ENCODE data around the gene RYR3.

RYR3 gene

GRCh38 chr15:33296856-33297255 is 13.9 kb upstream of the RYR3 start:
- TF ChIP-seq, protein P1, sequence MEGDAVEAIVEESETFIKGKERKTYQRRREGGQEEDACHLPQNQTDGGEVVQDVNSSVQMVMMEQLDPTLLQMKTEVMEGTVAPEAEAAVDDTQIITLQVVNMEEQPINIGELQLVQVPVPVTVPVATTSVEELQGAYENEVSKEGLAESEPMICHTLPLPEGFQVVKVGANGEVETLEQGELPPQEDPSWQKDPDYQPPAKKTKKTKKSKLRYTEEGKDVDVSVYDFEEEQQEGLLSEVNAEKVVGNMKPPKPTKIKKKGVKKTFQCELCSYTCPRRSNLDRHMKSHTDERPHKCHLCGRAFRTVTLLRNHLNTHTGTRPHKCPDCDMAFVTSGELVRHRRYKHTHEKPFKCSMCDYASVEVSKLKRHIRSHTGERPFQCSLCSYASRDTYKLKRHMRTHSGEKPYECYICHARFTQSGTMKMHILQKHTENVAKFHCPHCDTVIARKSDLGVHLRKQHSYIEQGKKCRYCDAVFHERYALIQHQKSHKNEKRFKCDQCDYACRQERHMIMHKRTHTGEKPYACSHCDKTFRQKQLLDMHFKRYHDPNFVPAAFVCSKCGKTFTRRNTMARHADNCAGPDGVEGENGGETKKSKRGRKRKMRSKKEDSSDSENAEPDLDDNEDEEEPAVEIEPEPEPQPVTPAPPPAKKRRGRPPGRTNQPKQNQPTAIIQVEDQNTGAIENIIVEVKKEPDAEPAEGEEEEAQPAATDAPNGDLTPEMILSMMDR (IDR thresholded peaks at IDR 0.05; ENCODE audit: insufficient read depth, low read length, missing control alignments), result no peak
- DNase-seq (ENCODE audit: low read depth, low spot score), result no peak
- ChIA-PET CTCF (no interaction called here), POLR2A (no interaction called here)
- H3K4me3 ChIP-seq (ENCODE audit: low read depth, low read length), result no peak overlapping the region

- H3K4me3 ChIP-seq (ENCODE audit: low read depth, low read length), result no peak overlapping the region
- ChIA-PET POLR2A (no interaction called here), CTCF (interaction anchor here (1.9 kb wide), 1 partner anchor 402 kb away, joined by 6 read pairs; no protein-coding TSS in a partner anchor)
- DNase-seq (ENCODE audit: low read depth, low spot score), result no peak
- TF ChIP-seq, protein P1 (IDR thresholded peaks at IDR 0.05; ENCODE audit: insufficient read depth, low read length, missing control alignments), result no peak
Measured at GRCh38 chr15:33298631-33299030, 12.1 kb upstream of the RYR3 start.

DNA sequence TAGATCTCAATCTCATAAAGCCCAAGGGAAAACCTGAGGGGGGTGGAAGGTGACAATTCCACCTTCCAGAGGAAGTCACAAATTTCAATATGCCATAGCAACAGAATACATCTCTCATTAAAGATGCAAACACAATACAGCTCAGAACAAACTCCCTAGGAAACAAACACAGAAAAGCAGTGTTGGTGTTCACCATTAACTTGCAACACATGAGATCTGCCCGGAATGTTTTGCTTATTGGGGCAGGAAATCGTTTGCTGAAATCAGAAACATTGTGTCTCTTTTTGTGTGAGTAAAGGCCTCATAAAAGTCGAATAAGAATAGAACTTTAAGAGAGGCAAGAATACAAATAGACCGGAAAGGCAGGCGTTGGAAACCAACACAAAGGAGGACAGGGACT is 5.8 kb upstream of the RYR3 start:
- ChIA-PET POLR2A (no interaction called here), CTCF (interaction anchor here (1.3 kb wide), 1 partner anchor 12 kb away, joined by 6 read pairs; no protein-coding TSS in a partner anchor)
- TF ChIP-seq, protein P1 (IDR thresholded peaks at IDR 0.05; ENCODE audit: insufficient read depth, low read length, missing control alignments), result no peak

DNA sequence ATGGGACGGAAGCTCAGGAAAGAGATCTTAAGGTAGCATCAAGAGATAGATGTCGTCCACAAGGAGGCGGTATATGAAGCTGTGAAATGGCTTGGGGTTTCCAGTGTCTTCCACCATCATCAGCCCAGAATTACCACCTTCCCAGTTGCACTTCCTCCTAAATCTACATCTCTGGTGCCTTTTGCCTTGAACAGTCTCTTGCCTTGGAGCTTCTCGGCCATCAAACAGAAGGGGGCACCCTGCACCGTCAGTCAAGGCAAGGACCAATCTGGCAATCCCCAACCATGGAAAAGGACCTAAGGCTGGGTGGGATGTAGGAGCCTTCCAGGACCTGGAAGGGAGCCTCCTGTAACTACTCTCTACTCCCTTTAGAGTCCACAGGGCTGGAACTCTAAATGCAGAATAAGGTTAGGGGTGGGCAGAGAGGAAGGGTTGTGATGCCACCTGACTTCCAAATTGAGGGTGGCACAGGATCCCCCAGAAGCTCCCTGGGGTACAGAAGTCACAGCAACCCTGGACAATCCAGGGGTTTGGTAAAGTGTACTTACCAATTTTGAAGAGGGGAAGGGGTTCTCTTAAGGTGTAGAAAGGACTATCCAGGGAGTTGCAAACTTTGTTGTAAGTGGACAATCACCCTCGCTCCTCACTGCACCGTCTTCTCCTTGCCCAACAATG is 1.0 kb upstream of the RYR3 start:
- ChIA-PET CTCF (interaction anchor here (0.8 to 1.5 kb wide), 3 partner anchors 14 to 390 kb away, joined by 3 to 4 read pairs (median 3); no protein-coding TSS in a partner anchor), POLR2A (no interaction called here)
- no peak for DNase-seq (ENCODE audit: low read depth, low spot score)
- TF ChIP-seq, protein P1 (IDR thresholded peaks at IDR 0.05; ENCODE audit: insufficient read depth, low read length, missing control alignments), result peak; percentile 3
- H3K4me3 ChIP-seq (ENCODE audit: low read depth, low read length), result no peak overlapping the region

More for the DNA sequence above, 5.8 kb upstream of the RYR3 start:
- DNase-seq (ENCODE audit: low read depth, low spot score), result no peak
- no peak overlapping the region for H3K4me3 ChIP-seq (ENCODE audit: low read depth, low read length)

DNA sequence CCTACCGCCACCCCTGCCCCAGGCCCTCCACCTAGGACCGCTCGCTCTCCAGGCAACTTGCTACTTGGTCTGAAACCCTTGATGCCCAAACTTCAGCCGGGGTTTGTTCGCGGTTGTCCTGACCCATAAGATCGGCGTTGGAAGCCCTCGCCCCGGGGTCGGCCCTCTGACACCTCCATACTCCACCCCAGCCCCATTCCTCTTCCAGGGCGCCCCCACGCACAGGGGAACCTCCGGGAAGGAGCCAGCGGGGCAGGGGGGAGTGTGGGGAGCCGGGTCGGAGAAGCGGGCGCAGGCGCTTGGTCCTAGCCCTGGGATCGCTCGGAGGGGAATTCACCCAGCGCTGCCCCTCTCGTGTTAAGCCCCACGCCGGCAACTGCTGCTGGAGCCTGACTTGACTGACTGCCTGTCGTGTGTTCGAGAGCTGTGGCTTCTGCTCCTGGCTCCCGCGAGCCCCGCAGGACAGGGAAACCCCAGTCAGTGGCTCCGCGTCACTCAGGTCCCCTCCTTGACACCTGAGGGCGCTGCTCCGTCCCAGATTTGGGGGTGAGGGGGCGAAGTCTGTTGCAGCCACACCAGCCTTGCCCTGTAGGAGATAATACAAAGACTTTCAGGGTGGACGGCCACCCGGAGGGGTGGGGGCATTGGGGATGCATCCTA is 675 bp downstream of the RYR3 start:
- no peak for DNase-seq (ENCODE audit: low read depth, low spot score)
- CTCF ChIA-PET, result no interaction called here
- TF ChIP-seq, protein P1 (IDR thresholded peaks at IDR 0.05; ENCODE audit: insufficient read depth, low read length, missing control alignments), result no peak
- POLR2A ChIA-PET, result no interaction called here
- H3K4me3 ChIP-seq (ENCODE audit: low read depth, low read length), result no peak overlapping the region

DNA sequence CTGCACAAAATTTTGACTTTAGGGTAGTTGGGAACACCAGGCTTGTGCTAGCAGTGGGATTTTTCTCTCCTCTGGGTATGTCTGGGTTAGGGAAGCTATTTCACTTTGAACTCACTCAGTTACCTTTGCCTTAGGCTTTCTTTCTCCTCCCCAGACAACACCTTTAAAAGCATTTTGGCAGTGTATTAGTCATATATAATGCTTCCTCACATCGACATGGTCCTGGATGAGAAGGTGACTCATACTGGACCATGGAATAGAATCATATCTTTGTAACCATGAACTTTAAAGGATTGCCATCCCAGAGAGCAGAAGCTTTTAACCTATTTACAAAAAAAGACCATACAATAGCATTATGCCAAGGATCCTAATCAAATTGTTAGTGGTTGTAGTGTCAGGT is 2.7 kb downstream of the RYR3 start:
- CTCF ChIA-PET, result interaction anchor here (1.0 to 1.2 kb wide), 2 partner anchors 14 to 23 kb away, joined by 3 read pairs; no protein-coding TSS in a partner anchor
- POLR2A ChIA-PET, result no interaction called here
- TF ChIP-seq, protein P1 (IDR thresholded peaks at IDR 0.05; ENCODE audit: insufficient read depth, low read length, missing control alignments), result no peak
- DNase-seq (ENCODE audit: low read depth, low spot score), result no peak
- no peak overlapping the region for H3K4me3 ChIP-seq (ENCODE audit: low read depth, low read length)
